Stomach (tissue), 9 donors: ENCODE results near the gene KCNE5. TPM values are rescaled to one million over a fixed set of nuclear protein-coding genes. Genes with fewer than 3 reads are reported as not detected.

ENCODE experiments used
- DNase-seq, 2 donors: peaks; one replicate each; pipeline versions ENCODE4 v3.0.0 to v3.0.0-alpha.2; 2013 to 2019
- H3K27ac ChIP-seq, 5 donors: fragments of 200-600 bp in 4 of 5; sonication (generic) in 4 of 5; one replicate each; pipeline ENCODE4 v1.5.1; 2013 to 2019; ENCODE audit warnings: mild to moderate bottlenecking in 1 of 5, moderate library complexity in 1 of 5
- H3K27me3 ChIP-seq, 3 donors: fragments of 200-600 bp; sonication (generic); one replicate each; pipeline ENCODE4 v1.5.1; 2017 to 2019; ENCODE audit warnings: mixed run types in 1 of 3
- H3K36me3 ChIP-seq, 4 donors: fragments of 200-600 bp; sonication (generic); 1 replicate in 3 of 4; 2 replicates in 1 of 4; pipeline ENCODE4 v1.5.1; 2016 to 2019
- H3K4me1 ChIP-seq, 4 donors: fragments of 200-600 bp; sonication (generic); one replicate each; pipeline ENCODE4 v1.5.1; 2016 to 2019
- H3K4me3 ChIP-seq, 4 donors: fragments of 200-600 bp; sonication (generic) in 3 of 4; one replicate each; pipeline ENCODE4 v1.5.1; 2016 to 2019; ENCODE audit warnings: mild to moderate bottlenecking in 1 of 4
- H3K9me3 ChIP-seq, 4 donors: fragments of 200-600 bp; sonication (generic); one replicate each; pipeline ENCODE4 v1.5.1; 2016 to 2019
- EP300 ChIP-seq: sonication (generic); formaldehyde crosslinking; IDR thresholded peaks from one replicate; pipeline ENCODE4 v1.6.1; 2017; ENCODE audit warnings: antibody characterized with exemption
- POLR2A ChIP-seq, 4 donors: fragments of 450-650 bp; IDR thresholded peaks; one replicate each; pipeline ENCODE4 v1.6.1; 2016; ENCODE audit warnings: antibody characterized with exemption in 4 of 4, control low read depth in 2 of 4, mild to moderate bottlenecking in 1 of 4, moderate library complexity in 1 of 4
- POLR2AphosphoS5 ChIP-seq, 3 donors: sonication (generic); formaldehyde crosslinking; IDR thresholded peaks; one replicate each; pipeline ENCODE4 v1.6.1; 2016; ENCODE audit warnings: antibody characterized with exemption in 3 of 3
- WGBS, 5 donors: extraction: QIAGEN DNeasy Blood & Tissue Kit in 3 of 5; methylation state at CpG; one replicate each; pipeline versions ENCODE4 v1.1.5 to v1.1.7; 2013 to 2018; 5-methylcytosine and 5-hydroxymethylcytosine counted together
- intact Hi-C: fragments of 100-400 bp; cut with DNase I; formaldehyde crosslinking; loops from one replicate; pipeline ENCODE4 v1.15.1; 2023; ENCODE audit warnings: low total_unique reads
- polyA plus RNA-seq, 3 donors: library from polyadenylated mRNA; stranded (reverse); fragments of 200-250 nt; gene quantifications; one replicate each; pipeline ENCODE4 v1.2.3, GENCODE V29; 2013
- total RNA-seq, 5 donors: library from RNA; depleted of rRNA; stranded (reverse); fragments of >200 nt; gene quantifications; one replicate each; pipeline versions ENCODE4 v1.1.0 to v1.2.3, GENCODE V29; 2014 to 2016
- TF ChIP-seq, protein P1 (sequence below), 7 experiments: fragments of 450-650 bp in 4 of 7; fragments of 200-600 bp in 3 of 7; sonication (generic) in 3 of 7; IDR thresholded peaks; one replicate each; pipeline ENCODE4 v1.5.1; 2016 to 2019; ENCODE audit warnings: antibody characterized with exemption in 7 of 7, control low read depth in 2 of 7, mild to moderate bottlenecking in 1 of 7
- donor health status: healthy with polysubstance abuse.
- donor health status: Bipolar disorder and iron deficiency.
- donor health status: healthy.

KCNE5 gene
- total and polyA plus RNA-seq, 8 donors: 0.37 TPM; not detected in 7

DNA sequence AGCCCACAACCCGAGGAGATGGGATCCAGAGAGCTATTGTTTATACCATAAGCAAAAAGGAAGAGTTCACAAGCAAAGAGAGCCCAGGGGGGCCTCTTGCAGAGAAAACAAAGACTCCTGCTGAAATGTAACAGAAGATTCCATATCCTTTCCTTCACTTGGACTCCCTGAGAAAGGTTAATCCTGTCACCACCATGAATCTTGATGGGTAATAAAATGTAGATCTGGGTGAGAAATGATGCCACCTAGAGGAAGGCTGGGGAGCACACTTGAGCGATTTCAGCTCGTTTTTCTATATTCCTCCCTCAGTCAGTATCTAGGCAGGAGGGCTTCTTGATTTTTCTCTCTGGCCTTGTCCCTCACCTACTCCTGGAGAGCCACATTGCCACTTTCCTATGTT lies 10.2 kb upstream of the KCNE5 start:
- intact Hi-C loops: no loop called here
- 16 to 37% (median 28%) methylated on average over 3 of the region's 3 CpGs for WGBS, 5 donors
- DNase-seq: peak in 1 of 2 donors; percentile 25

GRCh38 chrX:109632906-109633504 lies 8.0 kb upstream of the KCNE5 start:
- TF ChIP-seq, protein P1, sequence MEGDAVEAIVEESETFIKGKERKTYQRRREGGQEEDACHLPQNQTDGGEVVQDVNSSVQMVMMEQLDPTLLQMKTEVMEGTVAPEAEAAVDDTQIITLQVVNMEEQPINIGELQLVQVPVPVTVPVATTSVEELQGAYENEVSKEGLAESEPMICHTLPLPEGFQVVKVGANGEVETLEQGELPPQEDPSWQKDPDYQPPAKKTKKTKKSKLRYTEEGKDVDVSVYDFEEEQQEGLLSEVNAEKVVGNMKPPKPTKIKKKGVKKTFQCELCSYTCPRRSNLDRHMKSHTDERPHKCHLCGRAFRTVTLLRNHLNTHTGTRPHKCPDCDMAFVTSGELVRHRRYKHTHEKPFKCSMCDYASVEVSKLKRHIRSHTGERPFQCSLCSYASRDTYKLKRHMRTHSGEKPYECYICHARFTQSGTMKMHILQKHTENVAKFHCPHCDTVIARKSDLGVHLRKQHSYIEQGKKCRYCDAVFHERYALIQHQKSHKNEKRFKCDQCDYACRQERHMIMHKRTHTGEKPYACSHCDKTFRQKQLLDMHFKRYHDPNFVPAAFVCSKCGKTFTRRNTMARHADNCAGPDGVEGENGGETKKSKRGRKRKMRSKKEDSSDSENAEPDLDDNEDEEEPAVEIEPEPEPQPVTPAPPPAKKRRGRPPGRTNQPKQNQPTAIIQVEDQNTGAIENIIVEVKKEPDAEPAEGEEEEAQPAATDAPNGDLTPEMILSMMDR (IDR thresholded peaks at IDR 0.05): peak in 2 of 7 experiments; percentile 35 to 36
- TF ChIP-seq POLR2A (IDR thresholded peaks at IDR 0.05): no peak
- WGBS, 5 donors: 27 to 39% (median 32%) methylated on average over 5 of the region's 5 CpGs
- DNase-seq: peak in 1 of 2 donors; percentile 53
- Histone ChIP-seq H3K27ac (no peak overlapping the region), H3K9me3 (no peaks in the 10 kb centered on the region), H3K36me3 (no peaks in the 10 kb centered on the region), H3K4me1 (no peaks in the 10 kb centered on the region), H3K27me3 (no peaks in the 10 kb centered on the region), H3K4me3 (no peak overlapping the region)
- intact Hi-C loops: no loop called here

More for the DNA sequence above, 10.2 kb upstream of the KCNE5 start:
- Histone ChIP-seq H3K27ac (no peak overlapping the region), H3K4me1 (no peaks in the 10 kb centered on the region), H3K27me3 (no peaks in the 10 kb centered on the region), H3K9me3 (no peaks in the 10 kb centered on the region), H3K36me3 (no peaks in the 10 kb centered on the region), H3K4me3 (no peak overlapping the region)
- TF ChIP-seq EP300 (no peak), POLR2AphosphoS5 (IDR thresholded peaks at IDR 0.05) (no peak), POLR2A (IDR thresholded peaks at IDR 0.05) (no peak)
- TF ChIP-seq, protein P1 (IDR thresholded peaks at IDR 0.05): peak in 2 of 7 experiments; percentile 13 to 18

- TF ChIP-seq, protein P1 (IDR thresholded peaks at IDR 0.05): no peak
- TF ChIP-seq EP300: no peak
- no peak for TF ChIP-seq POLR2AphosphoS5 (IDR thresholded peaks at IDR 0.05)
- TF ChIP-seq POLR2A (IDR thresholded peaks at IDR 0.05): no peak
- peak in 1 of 2 donors; percentile 55 for DNase-seq
- intact Hi-C loops: loop anchor here (10.0 kb wide), 1 partner anchor 145 kb away; the partner anchor contains the start of gene GUCY2F
- no peak overlapping the region for H3K4me3 ChIP-seq
- WGBS, 5 donors: 50 to 64% (median 59%) methylated on average over 3 of the region's 3 CpGs
- H3K36me3 ChIP-seq: no peaks in the 10 kb centered on the region
- no peaks in the 10 kb centered on the region for H3K9me3 ChIP-seq
- peaks cover 0 to 4% (median 0%) of the 10 kb centered on the region in 3 donors for H3K27me3 ChIP-seq
- peaks cover 0 to 9% (median 4%) of the 10 kb centered on the region in 4 donors for H3K4me1 ChIP-seq
- no peak overlapping the region for H3K27ac ChIP-seq
Measured at GRCh38 chrX:109629310-109629709, 4.3 kb upstream of the KCNE5 start.

- Histone ChIP-seq H3K4me1 (peaks cover 0 to 9% (median 4%) of the 10 kb centered on the region in 4 donors), H3K27me3 (peaks cover 0 to 9% (median 0%) of the 10 kb centered on the region in 3 donors), H3K9me3 (no peaks in the 10 kb centered on the region), H3K4me3 (no peak overlapping the region), H3K36me3 (no peaks in the 10 kb centered on the region), H3K27ac (no peak overlapping the region)
- WGBS, 5 donors: 66 to 83% (median 79%) methylated on average over 2 to 4 of the region's 4 CpGs
- TF ChIP-seq POLR2A (IDR thresholded peaks at IDR 0.05) (no peak), EP300 (no peak), POLR2AphosphoS5 (IDR thresholded peaks at IDR 0.05) (no peak)
- TF ChIP-seq, protein P1 (IDR thresholded peaks at IDR 0.05): no peak
- DNase-seq: no peak
- intact Hi-C loops: loop anchor here (10.0 kb wide), 1 partner anchor 142 kb away; the partner anchor contains the start of gene GUCY2F
Measured at GRCh38 chrX:109626637-109627036, 1.7 kb upstream of the KCNE5 start.
